Left lung (tissue), 10 donors: ENCODE results near the gene ICA1L. TPM values are rescaled to one million over a fixed set of nuclear protein-coding genes. Genes with fewer than 3 reads are reported as not detected.

Experiments used
- ATAC-seq: fragments of 200-7000 bp; cut with Tn5 transposase; one replicate; pipeline ENCODE4 v1.9.1; 2020; ENCODE audit warnings: moderate library complexity
- DNase-seq, 4 donors: peaks; one replicate each; pipeline ENCODE4 v3.0.0-alpha.2; 2013 to 2020
- H3K27ac ChIP-seq, 2 donors: fragments of 200-600 bp; sonication (generic) in 1 of 2; one replicate each; pipeline versions ENCODE4 v1.5.0 to v1.8.0; 2020 to 2021
- H3K27me3 ChIP-seq, 2 donors: fragments of 200-600 bp; sonication (generic) in 1 of 2; one replicate each; pipeline versions ENCODE4 v1.5.0 to v1.8.0; 2020 to 2021
- H3K36me3 ChIP-seq, 2 donors: fragments of 200-600 bp; sonication (generic) in 1 of 2; one replicate each; pipeline versions ENCODE4 v1.5.0 to v1.8.0; 2020 to 2021
- H3K4me1 ChIP-seq, 2 donors: fragments of 200-600 bp; one replicate each; pipeline ENCODE4 v1.8.0; 2021
- H3K4me3 ChIP-seq, 2 donors: fragments of 200-600 bp; sonication (generic) in 1 of 2; one replicate each; pipeline versions ENCODE4 v1.5.0 to v1.8.0; 2020 to 2021; ENCODE audit warnings: mild to moderate bottlenecking in 1 of 2
- H3K9me3 ChIP-seq, 2 donors: fragments of 200-600 bp; sonication (generic) in 1 of 2; one replicate each; pipeline versions ENCODE4 v1.5.0 to v1.8.0; 2020 to 2021
- CTCF ChIP-seq, 2 donors: fragments of 200-600 bp; sonication (generic) in 1 of 2; IDR thresholded peaks; one replicate each; pipeline versions ENCODE4 v1.5.0 to v1.8.0; 2021; ENCODE audit warnings: antibody characterized with exemption in 2 of 2
- intact Hi-C, 2 donors: fragments of 100-400 bp; cut with DNase I; formaldehyde crosslinking; loops; one replicate each; pipeline versions ENCODE4 v1.11.2 to v1.14.2; 2022
- polyA plus RNA-seq, 6 donors: library from polyadenylated mRNA; unstranded; fragments of 120-200 nt; gene quantifications; one replicate each; pipeline ENCODE4 v1.2.1, GENCODE V29; 2013; ENCODE audit not compliant: insufficient read length in 6 of 6
- total RNA-seq, 2 donors: library from RNA; stranded (reverse); fragmentation: NEBNext Ultra II Directional; extraction: Animal tissue kit (Norgen Biotek cat#: 25700); gene quantifications; one replicate each; pipeline ENCODE4 v1.2.1, GENCODE V29; 2021
- donor health status: DM: no; HTN: yes; CAD: no.
- donor health status: DM: no; HTN: no; CAD: no.

ICA1L gene
- total and polyA plus RNA-seq, 8 donors = 2.6 to 22.8 (median 21.1) TPM

DNA sequence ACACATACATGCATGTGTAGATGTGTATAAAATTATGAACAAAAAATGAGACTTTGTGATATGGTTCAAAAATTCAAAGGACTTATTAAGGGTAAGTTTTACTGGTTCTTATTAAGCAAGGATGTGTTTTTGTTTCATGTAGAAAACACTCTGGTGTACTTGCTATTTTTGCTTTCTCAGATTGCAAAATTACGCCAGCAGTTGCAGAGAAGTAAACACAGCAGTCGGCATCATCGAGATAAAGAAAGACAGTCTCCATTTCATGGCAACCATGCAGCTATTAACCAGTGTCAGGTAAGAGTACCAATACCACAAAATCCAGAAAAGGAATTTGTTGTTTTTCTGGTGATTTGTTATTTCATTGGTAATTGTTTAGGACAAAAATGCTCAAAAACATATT is 145.5 kb downstream of the ICA1L start:
- intact Hi-C loops = no loop called here

GRCh38 chr2:202723746-202724145 is 147.8 kb downstream of the ICA1L start:
- Histone ChIP-seq H3K27ac (no peak overlapping the region), H3K9me3 (no peaks in the 10 kb centered on the region), H3K27me3 (no peaks in the 10 kb centered on the region), H3K4me3 (no peak overlapping the region), H3K36me3 (no peaks in the 10 kb centered on the region), H3K4me1 (peaks cover 0 to 1% of the 10 kb centered on the region in 2 donors)
- no peak for TF ChIP-seq CTCF (IDR thresholded peaks at IDR 0.05)
- no peak for ATAC-seq
- intact Hi-C loops = no loop called here
- DNase-seq = no peak

More for the DNA sequence above, 145.5 kb downstream of the ICA1L start:
- no peak overlapping the region for H3K27ac ChIP-seq
- TF ChIP-seq CTCF (IDR thresholded peaks at IDR 0.05) = no peak
- H3K4me1 ChIP-seq = no peaks in the 10 kb centered on the region
- H3K36me3 ChIP-seq = no peaks in the 10 kb centered on the region
- no peaks in the 10 kb centered on the region for H3K27me3 ChIP-seq
- ATAC-seq = no peak
- DNase-seq = peak in 1 of 4 donors; percentile 17
- H3K4me3 ChIP-seq = no peak overlapping the region
- no peaks in the 10 kb centered on the region for H3K9me3 ChIP-seq

Other genes with a start within 250 kb of the ICA1L start
- gene FAM117B, start 236.8 kb downstream of the ICA1L start, total RNA-seq = 10 to 100 TPM in 1 of 2 donors, 1 to 10 TPM in 1; 4.9 to 10.5 TPM
- gene FAM117B, start 236.8 kb downstream of the ICA1L start, polyA plus RNA-seq = 10 to 100 TPM; 21.5 to 27.4 (median 24.6) TPM
- gene WDR12, start 39.9 kb upstream of the ICA1L start, total RNA-seq = 10 to 100 TPM; 35.4 to 48.5 TPM
- gene WDR12, start 39.9 kb upstream of the ICA1L start, polyA plus RNA-seq = 10 to 100 TPM; 75.1 to 91.3 (median 82.1) TPM
- 1 to 10 TPM; 5.9 to 7.5 TPM for gene CARF, start 40.5 kb upstream of the ICA1L start, total RNA-seq
- 10 to 100 TPM; 12.7 to 19.8 (median 18.9) TPM for gene CARF, start 40.5 kb upstream of the ICA1L start, polyA plus RNA-seq
- 10 to 100 TPM; 60.3 to 72.2 TPM for gene NBEAL1, start 143.1 kb upstream of the ICA1L start, total RNA-seq
- 10 to 100 TPM; 11.4 to 20.5 (median 18.9) TPM for gene NBEAL1, start 143.1 kb upstream of the ICA1L start, polyA plus RNA-seq